Suprapubic skin (tissue), 4 donors: ENCODE results near the gene LRPPRC.

ENCODE experiments used
- CTCF ChIP-seq, 2 donors: fragments of 200-600 bp in 1 of 2; fragments of 450-650 bp in 1 of 2; sonication (generic) in 1 of 2; IDR thresholded peaks; one replicate each; pipeline ENCODE4 v1.5.1; 2016 to 2019; ENCODE audit warnings: antibody characterized with exemption in 2 of 2, mild to moderate bottlenecking in 1 of 2, moderate library complexity in 1 of 2
- EP300 ChIP-seq: sonication (generic); formaldehyde crosslinking; IDR thresholded peaks from one replicate; pipeline ENCODE4 v1.6.1; 2017; ENCODE audit warnings: antibody characterized with exemption
- POLR2A ChIP-seq, 2 donors: fragments of 450-650 bp; IDR thresholded peaks; one replicate each; pipeline ENCODE4 v1.6.1; 2017; ENCODE audit warnings: antibody characterized with exemption in 2 of 2, mild to moderate bottlenecking in 2 of 2, moderate library complexity in 2 of 2
- POLR2AphosphoS5 ChIP-seq, 3 donors: sonication (generic); formaldehyde crosslinking; IDR thresholded peaks; one replicate each; pipeline ENCODE4 v1.6.1; 2017; ENCODE audit warnings: antibody characterized with exemption in 3 of 3

- no peak for TF ChIP-seq POLR2A (IDR thresholded peaks at IDR 0.05)
- TF ChIP-seq EP300: no peak
- TF ChIP-seq CTCF (IDR thresholded peaks at IDR 0.05): no peak
- no peak for TF ChIP-seq POLR2AphosphoS5 (IDR thresholded peaks at IDR 0.05)
These were observed 113.5 kb downstream of the LRPPRC start for GRCh38 chr2:43882312-43882711.
